ENCODE measurements around the gene NUP93. TPM values are rescaled to one million over a fixed set of nuclear protein-coding genes. Genes with fewer than 3 reads are reported as not detected.

Gene NUP93
- total and polyA plus RNA-seq, 4 donors = 27.4 to 59.9 (median 51.2) TPM

DNA sequence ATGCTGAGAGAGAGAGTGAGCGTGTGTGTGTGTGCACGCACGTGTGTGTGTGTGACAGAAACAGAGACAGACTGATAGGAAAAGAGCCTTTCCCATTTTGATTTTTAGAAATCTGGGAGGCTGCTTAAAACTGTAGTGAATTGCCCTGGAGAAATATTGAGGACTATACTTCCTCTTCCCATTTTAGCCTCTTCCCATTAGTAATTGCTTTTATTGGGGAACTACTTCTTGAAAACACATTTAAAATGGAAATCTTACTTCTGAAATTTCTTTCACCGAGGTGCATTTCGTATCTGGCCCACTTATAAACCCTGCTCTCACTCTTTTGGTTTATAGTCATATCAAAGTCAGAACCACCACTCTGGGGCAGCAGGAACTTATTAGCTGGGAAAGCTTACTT lies 47.1 kb downstream of the NUP93 start:
- 73 to 74% methylated on average over 5 of the region's 5 CpGs for WGBS, 2 donors
- no peak for ATAC-seq (ENCODE audit: insufficient read depth, low FRiP score)
- Histone ChIP-seq H3K4me1 (ENCODE audit: control insufficient read depth in 5 of 5, insufficient read depth in 5 of 5, low read length in 5 of 5) (peaks cover 0 to 27% (median 16%) of the 10 kb centered on the region in 5 donors), H3K27me3 (ENCODE audit: control insufficient read depth in 3 of 3, insufficient read depth in 3 of 3, low read length in 2 of 3) (no peaks in the 10 kb centered on the region), H3K4me3 (no peak overlapping the region), H3K27ac (ENCODE audit: low read depth in 1 of 2, low read length in 1 of 2) (no peak overlapping the region), H3K9ac (ENCODE audit: insufficient read depth in 1 of 2, low read length in 2 of 2) (peak overlapping the region in 1 of 2 donors; percentile 2), H3K9me3 (ENCODE audit: control insufficient read depth in 4 of 4, insufficient read depth in 3 of 4, low read length in 3 of 4) (no peaks in the 10 kb centered on the region), H3K36me3 (ENCODE audit: control insufficient read depth in 4 of 4, insufficient read depth in 4 of 4, low read length in 4 of 4) (no peaks in the 10 kb centered on the region)
- TF ChIP-seq, protein P1, sequence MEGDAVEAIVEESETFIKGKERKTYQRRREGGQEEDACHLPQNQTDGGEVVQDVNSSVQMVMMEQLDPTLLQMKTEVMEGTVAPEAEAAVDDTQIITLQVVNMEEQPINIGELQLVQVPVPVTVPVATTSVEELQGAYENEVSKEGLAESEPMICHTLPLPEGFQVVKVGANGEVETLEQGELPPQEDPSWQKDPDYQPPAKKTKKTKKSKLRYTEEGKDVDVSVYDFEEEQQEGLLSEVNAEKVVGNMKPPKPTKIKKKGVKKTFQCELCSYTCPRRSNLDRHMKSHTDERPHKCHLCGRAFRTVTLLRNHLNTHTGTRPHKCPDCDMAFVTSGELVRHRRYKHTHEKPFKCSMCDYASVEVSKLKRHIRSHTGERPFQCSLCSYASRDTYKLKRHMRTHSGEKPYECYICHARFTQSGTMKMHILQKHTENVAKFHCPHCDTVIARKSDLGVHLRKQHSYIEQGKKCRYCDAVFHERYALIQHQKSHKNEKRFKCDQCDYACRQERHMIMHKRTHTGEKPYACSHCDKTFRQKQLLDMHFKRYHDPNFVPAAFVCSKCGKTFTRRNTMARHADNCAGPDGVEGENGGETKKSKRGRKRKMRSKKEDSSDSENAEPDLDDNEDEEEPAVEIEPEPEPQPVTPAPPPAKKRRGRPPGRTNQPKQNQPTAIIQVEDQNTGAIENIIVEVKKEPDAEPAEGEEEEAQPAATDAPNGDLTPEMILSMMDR (IDR thresholded peaks at IDR 0.05; ENCODE audit: control extremely low read depth, extremely low read depth) = no peak
- DNase-seq = no peak

DNA sequence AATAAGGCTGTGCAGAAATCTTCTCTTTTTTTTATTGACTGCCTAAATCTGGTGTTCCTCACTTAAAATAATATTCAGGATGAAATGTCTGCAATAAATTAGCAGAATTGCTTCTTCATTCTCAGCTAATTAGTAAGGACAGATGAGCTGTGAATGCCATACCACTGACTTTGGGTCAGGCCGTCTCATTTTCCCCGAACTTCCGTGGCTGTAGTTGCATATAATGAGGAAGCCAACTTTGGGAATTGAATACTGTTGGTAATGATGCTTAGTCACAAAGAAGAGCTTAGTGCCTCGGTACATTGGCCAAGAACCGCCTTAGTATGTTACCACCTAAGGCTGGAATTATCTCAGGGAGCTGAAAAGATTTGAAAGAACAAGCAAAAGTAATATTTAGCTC lies 47.6 kb downstream of the NUP93 start:
- no peaks in the 10 kb centered on the region for H3K27me3 ChIP-seq (ENCODE audit: control insufficient read depth in 3 of 3, insufficient read depth in 3 of 3, low read length in 2 of 3)
- WGBS, 2 donors = 79 to 90% methylated on average over 5 of the region's 5 CpGs
- TF ChIP-seq, protein P1 (IDR thresholded peaks at IDR 0.05; ENCODE audit: control extremely low read depth, extremely low read depth) = no peak
- peak in 2 of 3 donors; percentile 59 to 75 for DNase-seq
- H3K27ac ChIP-seq (ENCODE audit: low read depth in 1 of 2, low read length in 1 of 2) = no peak overlapping the region
- no peaks in the 10 kb centered on the region for H3K36me3 ChIP-seq (ENCODE audit: control insufficient read depth in 4 of 4, insufficient read depth in 4 of 4, low read length in 4 of 4)
- H3K9me3 ChIP-seq (ENCODE audit: control insufficient read depth in 4 of 4, insufficient read depth in 3 of 4, low read length in 3 of 4) = no peaks in the 10 kb centered on the region
- H3K4me1 ChIP-seq (ENCODE audit: control insufficient read depth in 5 of 5, insufficient read depth in 5 of 5, low read length in 5 of 5) = peaks cover 0 to 27% (median 18%) of the 10 kb centered on the region in 5 donors
- ATAC-seq (ENCODE audit: insufficient read depth, low FRiP score) = no peak
- peak overlapping the region in 1 of 2 donors; percentile 2 for H3K9ac ChIP-seq (ENCODE audit: insufficient read depth in 1 of 2, low read length in 2 of 2)
- H3K4me3 ChIP-seq = no peak overlapping the region

DNA sequence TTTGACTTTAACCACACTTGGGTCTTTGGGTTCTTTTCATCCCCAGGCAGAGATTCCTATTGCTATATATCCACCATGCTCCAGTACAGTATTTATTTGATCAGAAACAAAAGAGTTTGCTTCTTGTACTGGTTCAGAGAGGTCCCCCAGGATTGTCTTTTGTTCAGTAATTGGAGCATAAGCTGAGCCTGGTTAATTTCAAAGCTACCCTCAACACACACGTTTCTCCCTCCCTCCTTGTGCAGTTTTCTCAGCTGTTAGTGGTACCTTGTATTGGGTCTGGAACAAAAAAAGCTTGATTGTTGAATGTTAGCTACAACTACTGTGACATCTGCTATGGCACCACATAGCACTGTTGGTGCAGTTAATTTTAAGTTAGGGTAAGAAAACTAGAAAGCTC lies 50.0 kb downstream of the NUP93 start:
- H3K4me3 ChIP-seq = no peak overlapping the region
- no peak overlapping the region for H3K9ac ChIP-seq (ENCODE audit: insufficient read depth in 1 of 2, low read length in 2 of 2)
- no peaks in the 10 kb centered on the region for H3K36me3 ChIP-seq (ENCODE audit: control insufficient read depth in 4 of 4, insufficient read depth in 4 of 4, low read length in 4 of 4)
- H3K27ac ChIP-seq (ENCODE audit: low read depth in 1 of 2, low read length in 1 of 2) = no peak overlapping the region
- H3K9me3 ChIP-seq (ENCODE audit: control insufficient read depth in 4 of 4, insufficient read depth in 3 of 4, low read length in 3 of 4) = no peaks in the 10 kb centered on the region
- no peaks in the 10 kb centered on the region for H3K27me3 ChIP-seq (ENCODE audit: control insufficient read depth in 3 of 3, insufficient read depth in 3 of 3, low read length in 2 of 3)
- TF ChIP-seq, protein P1 (IDR thresholded peaks at IDR 0.05; ENCODE audit: control extremely low read depth, extremely low read depth) = no peak
- DNase-seq = no peak
- WGBS, 2 donors = 80 to 90% methylated on average over 1 of the region's 1 CpG
- no peak for ATAC-seq (ENCODE audit: insufficient read depth, low FRiP score)
- H3K4me1 ChIP-seq (ENCODE audit: control insufficient read depth in 5 of 5, insufficient read depth in 5 of 5, low read length in 5 of 5) = peaks cover 0 to 27% (median 14%) of the 10 kb centered on the region in 5 donors

DNA sequence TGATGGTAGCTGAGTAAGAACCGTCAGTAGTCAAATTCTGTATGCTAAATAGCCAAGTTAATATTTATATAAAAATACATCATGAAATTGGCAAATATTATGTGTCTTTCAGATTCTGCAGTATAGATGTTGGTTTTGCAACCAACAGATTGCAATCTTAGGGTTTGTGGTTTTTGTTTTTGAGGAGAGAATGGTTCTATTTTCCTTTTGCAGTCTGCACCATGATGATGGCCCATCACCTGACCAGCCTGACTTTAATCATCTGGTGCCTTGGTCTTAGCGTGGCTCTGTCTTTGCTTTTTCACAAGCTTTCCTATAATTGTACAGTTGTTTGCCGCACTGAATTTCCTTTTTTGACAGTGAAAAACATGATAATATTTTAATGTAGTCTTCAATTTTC lies 50.7 kb downstream of the NUP93 start:
- DNase-seq (no peak), ATAC-seq (ENCODE audit: insufficient read depth, low FRiP score) (no peak)
- 65 to 81% methylated on average over 3 of the region's 3 CpGs for WGBS, 2 donors
- no peaks in the 10 kb centered on the region for H3K27me3 ChIP-seq (ENCODE audit: control insufficient read depth in 3 of 3, insufficient read depth in 3 of 3, low read length in 2 of 3)
- no peak overlapping the region for H3K9ac ChIP-seq (ENCODE audit: insufficient read depth in 1 of 2, low read length in 2 of 2)
- H3K9me3 ChIP-seq (ENCODE audit: control insufficient read depth in 4 of 4, insufficient read depth in 3 of 4, low read length in 3 of 4) = no peaks in the 10 kb centered on the region
- no peaks in the 10 kb centered on the region for H3K36me3 ChIP-seq (ENCODE audit: control insufficient read depth in 4 of 4, insufficient read depth in 4 of 4, low read length in 4 of 4)
- H3K4me3 ChIP-seq = no peak overlapping the region
- no peak overlapping the region for H3K27ac ChIP-seq (ENCODE audit: low read depth in 1 of 2, low read length in 1 of 2)
- H3K4me1 ChIP-seq (ENCODE audit: control insufficient read depth in 5 of 5, insufficient read depth in 5 of 5, low read length in 5 of 5) = peaks cover 0 to 27% (median 14%) of the 10 kb centered on the region in 5 donors
- TF ChIP-seq, protein P1 (IDR thresholded peaks at IDR 0.05; ENCODE audit: control extremely low read depth, extremely low read depth) = no peak
